Neural progenitor cell (in vitro differentiated cells): ENCODE measurements around the gene SRCIN1. TPM values are rescaled to one million over a fixed set of nuclear protein-coding genes. Genes with fewer than 3 reads are reported as not detected.

Experiments
- DNase-seq: peaks from one replicate; pipeline ENCODE4 v3.0.0-alpha.2; 2016; ENCODE audit warnings: low spot score
- H2AFZ ChIP-seq: fragments of 200-600 bp; sonication (generic); replicated peaks from 2 replicates; pipeline ENCODE4 v1.6.1; 2016; ENCODE audit warnings: antibody characterized with exemption
- H3F3A ChIP-seq: fragments of 200-600 bp; sonication (generic); 2 replicates; pipeline ENCODE4 v1.6.1; 2016; ENCODE audit warnings: antibody characterized with exemption, low read depth
- H3K27ac ChIP-seq: fragments of 200-600 bp; sonication (generic); 2 replicates; pipeline ENCODE4 v1.5.1; 2016; ENCODE audit warnings: mild to moderate bottlenecking
- H3K27me3 ChIP-seq: fragments of 200-600 bp; sonication (generic); 2 replicates; pipeline ENCODE4 v1.6.1; 2016; ENCODE audit warnings: mild to moderate bottlenecking, moderate library complexity
- H3K36me3 ChIP-seq: fragments of 200-600 bp; sonication (generic); 2 replicates; pipeline ENCODE4 v1.5.1; 2016
- H3K4me1 ChIP-seq: fragments of 200-600 bp; sonication (generic); 2 replicates; pipeline ENCODE4 v1.6.1; 2016; ENCODE audit warnings: mixed run types
- H3K4me2 ChIP-seq: fragments of 200-600 bp; sonication (generic); 2 replicates; pipeline ENCODE4 v1.6.1; 2016
- H3K4me3 ChIP-seq: fragments of 200-600 bp; sonication (generic); 2 replicates; pipeline ENCODE4 v1.5.1; 2016
- H3K79me2 ChIP-seq: fragments of 200-600 bp; sonication (generic); 2 replicates; pipeline ENCODE4 v1.6.1; 2016; ENCODE audit warnings: low read depth
- H3K9ac ChIP-seq: fragments of 200-600 bp; sonication (generic); 2 replicates; pipeline ENCODE4 v1.6.1; 2016
- H3K9me3 ChIP-seq: fragments of 200-600 bp; sonication (generic); 2 replicates; pipeline ENCODE4 v1.5.1; 2016; ENCODE audit warnings: low read depth
- H4K20me1 ChIP-seq: fragments of 200-600 bp; sonication (generic); 2 replicates; pipeline ENCODE4 v1.6.1; 2016; ENCODE audit warnings: low read depth
- H3K27ac Mint-ChIP-seq: 3 replicates; pipeline ENCODE4 v1.8.0; 2021; ENCODE audit warnings: mixed read lengths
- H3K27me3 Mint-ChIP-seq: 2 replicates; pipeline ENCODE4 v1.8.0; 2022; ENCODE audit warnings: low read depth, mild to moderate bottlenecking, inconsistent platforms, moderate library complexity, mixed read lengths; ENCODE audit not compliant: insufficient read depth
- H3K36me3 Mint-ChIP-seq: 3 replicates; pipeline ENCODE4 v1.8.0; 2021; ENCODE audit warnings: mixed read lengths
- H3K4me1 Mint-ChIP-seq: 3 replicates; pipeline ENCODE4 v1.8.0; 2021; ENCODE audit warnings: mixed read lengths
- H3K4me3 Mint-ChIP-seq: 3 replicates; pipeline ENCODE4 v1.8.0; 2021; ENCODE audit warnings: mild to moderate bottlenecking, moderate library complexity, mixed read lengths
- H3K9me3 Mint-ChIP-seq: 3 replicates; pipeline ENCODE4 v1.8.0; 2020; ENCODE audit warnings: mixed read lengths
- EZH2 ChIP-seq: fragments of 200-600 bp; sonication (generic); IDR thresholded peaks from 2 replicates; pipeline ENCODE4 v1.6.1; 2017; ENCODE audit warnings: antibody characterized with exemption, mild to moderate bottlenecking, moderate library complexity
- EZH2phosphoT487 ChIP-seq: fragments of 200-600 bp; sonication (generic); IDR thresholded peaks from 2 replicates; pipeline ENCODE4 v1.6.1; 2017; ENCODE audit warnings: antibody characterized with exemption
- total RNA-seq: library from RNA; depleted of rRNA; stranded (reverse); fragments of >200 nt; gene quantifications from 2 replicates; pipeline ENCODE4 v1.2.3, GENCODE V29; 2015; ENCODE audit warnings: low replicate concordance
- TF ChIP-seq, protein P1 (sequence below): fragments of 200-600 bp; sonication (generic); IDR thresholded peaks from 2 replicates; pipeline ENCODE4 v1.5.1; 2017; ENCODE audit warnings: antibody characterized with exemption, mild to moderate bottlenecking

The SRCIN1 gene
- total RNA-seq, 1 donor from 2014 or later = 3.8 TPM

DNA sequence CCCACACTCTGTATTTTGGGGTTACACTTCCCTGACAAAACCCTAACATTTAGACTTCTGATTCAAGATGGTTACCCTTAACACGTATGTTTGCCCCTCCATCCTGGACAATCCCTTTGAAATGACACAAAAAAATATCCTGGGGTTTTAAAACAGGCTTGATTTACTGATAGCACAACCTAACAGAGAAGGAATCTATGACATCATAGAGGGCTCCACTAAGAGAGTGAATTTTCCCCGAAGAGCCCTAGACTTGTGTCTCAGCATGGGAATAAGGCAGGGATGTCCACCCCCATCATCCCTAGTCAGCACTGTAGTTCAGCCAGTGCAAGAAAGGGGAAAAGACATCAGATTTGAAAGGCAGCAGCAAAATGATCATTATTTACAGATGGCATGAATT lies 15.8 kb upstream of the SRCIN1 start:
- H3K27ac Mint-ChIP-seq = no peak overlapping the region
- H3K9me3 Mint-ChIP-seq = no peaks in the 10 kb centered on the region
- H3K36me3 Mint-ChIP-seq = no peaks in the 10 kb centered on the region

DNA sequence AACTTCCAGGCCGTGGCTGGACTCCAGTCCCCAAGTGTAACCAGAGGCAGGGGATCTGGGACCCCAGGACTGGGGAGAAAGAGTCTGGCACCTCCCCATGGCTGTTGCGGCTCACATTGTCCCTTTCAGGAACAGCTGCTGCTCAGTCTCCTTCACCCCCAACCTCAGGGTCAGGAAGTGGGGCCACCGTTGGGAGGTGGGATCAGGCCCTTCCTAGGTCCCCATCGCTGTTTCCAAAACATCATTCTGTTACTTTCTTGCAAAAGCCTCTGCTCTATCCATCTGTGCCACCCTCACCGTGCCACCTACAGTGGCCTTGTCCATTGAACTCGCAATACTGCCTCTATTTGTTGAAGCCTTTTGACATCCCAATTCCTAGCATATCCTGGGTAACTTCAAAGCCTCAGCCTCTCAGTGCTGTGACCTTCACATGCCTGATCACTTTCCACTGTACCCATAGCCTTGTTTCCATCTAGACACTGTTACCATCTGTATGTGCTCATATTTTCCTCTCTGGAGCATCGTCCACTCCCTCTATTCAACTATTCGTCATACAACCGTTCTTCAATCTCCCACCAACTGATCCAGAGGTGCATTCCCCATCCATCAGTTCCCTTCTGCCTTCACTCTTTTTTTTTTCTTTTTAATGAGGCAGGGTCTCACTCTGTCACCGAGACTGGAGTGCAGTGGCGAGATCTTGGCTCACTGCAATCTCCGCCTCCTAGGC lies 15.0 kb upstream of the SRCIN1 start:
- Histone ChIP-seq H3K4me2 (no peak overlapping the region), H3K9ac (no peak overlapping the region), H3K4me3 (no peak overlapping the region), H3K79me2 (no peaks in the 10 kb centered on the region), H3K36me3 (no peaks in the 10 kb centered on the region), H3K9me3 (no peaks in the 10 kb centered on the region), H3K27ac (no peak overlapping the region), H3K4me1 (peaks cover 14% of the 10 kb centered on the region), H2AFZ (no peak overlapping the region), H3F3A (peaks cover 12% of the 10 kb centered on the region), H4K20me1 (no peaks in the 10 kb centered on the region), H3K27me3 (no peaks in the 10 kb centered on the region)
- Mint-ChIP-seq H3K27me3 (peaks cover 4% of the 10 kb centered on the region), H3K27ac (no peak overlapping the region), H3K9me3 (no peaks in the 10 kb centered on the region), H3K4me3 (no peak overlapping the region), H3K4me1 (peaks cover 9% of the 10 kb centered on the region), H3K36me3 (no peaks in the 10 kb centered on the region)
- no peak for TF ChIP-seq EZH2phosphoT487
- TF ChIP-seq, protein P1, sequence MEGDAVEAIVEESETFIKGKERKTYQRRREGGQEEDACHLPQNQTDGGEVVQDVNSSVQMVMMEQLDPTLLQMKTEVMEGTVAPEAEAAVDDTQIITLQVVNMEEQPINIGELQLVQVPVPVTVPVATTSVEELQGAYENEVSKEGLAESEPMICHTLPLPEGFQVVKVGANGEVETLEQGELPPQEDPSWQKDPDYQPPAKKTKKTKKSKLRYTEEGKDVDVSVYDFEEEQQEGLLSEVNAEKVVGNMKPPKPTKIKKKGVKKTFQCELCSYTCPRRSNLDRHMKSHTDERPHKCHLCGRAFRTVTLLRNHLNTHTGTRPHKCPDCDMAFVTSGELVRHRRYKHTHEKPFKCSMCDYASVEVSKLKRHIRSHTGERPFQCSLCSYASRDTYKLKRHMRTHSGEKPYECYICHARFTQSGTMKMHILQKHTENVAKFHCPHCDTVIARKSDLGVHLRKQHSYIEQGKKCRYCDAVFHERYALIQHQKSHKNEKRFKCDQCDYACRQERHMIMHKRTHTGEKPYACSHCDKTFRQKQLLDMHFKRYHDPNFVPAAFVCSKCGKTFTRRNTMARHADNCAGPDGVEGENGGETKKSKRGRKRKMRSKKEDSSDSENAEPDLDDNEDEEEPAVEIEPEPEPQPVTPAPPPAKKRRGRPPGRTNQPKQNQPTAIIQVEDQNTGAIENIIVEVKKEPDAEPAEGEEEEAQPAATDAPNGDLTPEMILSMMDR = no peak
- no peak for TF ChIP-seq EZH2
- no peak for DNase-seq

More for the DNA sequence above, 15.8 kb upstream of the SRCIN1 start:
- H3F3A ChIP-seq = peaks cover 7% of the 10 kb centered on the region
- no peaks in the 10 kb centered on the region for H3K79me2 ChIP-seq
- no peak for DNase-seq
- no peak overlapping the region for H2AFZ ChIP-seq
- no peak overlapping the region for H3K4me3 Mint-ChIP-seq
- H3K9ac ChIP-seq = no peak overlapping the region
- H3K27me3 ChIP-seq = no peaks in the 10 kb centered on the region
- H3K27ac ChIP-seq = no peak overlapping the region
- H3K27me3 Mint-ChIP-seq = peaks cover 2% of the 10 kb centered on the region
- H3K4me1 ChIP-seq = peaks cover 9% of the 10 kb centered on the region
- peaks cover 5% of the 10 kb centered on the region for H3K4me1 Mint-ChIP-seq
- H4K20me1 ChIP-seq = no peaks in the 10 kb centered on the region
- H3K36me3 ChIP-seq = no peaks in the 10 kb centered on the region
- no peaks in the 10 kb centered on the region for H3K9me3 ChIP-seq
- TF ChIP-seq EZH2phosphoT487 = no peak
- TF ChIP-seq, protein P1 = no peak
- TF ChIP-seq EZH2 = no peak
- H3K4me2 ChIP-seq = no peak overlapping the region
- H3K4me3 ChIP-seq = no peak overlapping the region

GRCh38 chr17:38619937-38620550 lies 14.3 kb upstream of the SRCIN1 start:
- Histone ChIP-seq H3K27ac (no peak overlapping the region), H4K20me1 (no peaks in the 10 kb centered on the region), H3K4me2 (no peak overlapping the region), H3K79me2 (no peaks in the 10 kb centered on the region), H2AFZ (no peak overlapping the region), H3K4me3 (no peak overlapping the region), H3K36me3 (no peaks in the 10 kb centered on the region), H3K9me3 (no peaks in the 10 kb centered on the region), H3F3A (peaks cover 12% of the 10 kb centered on the region), H3K27me3 (no peaks in the 10 kb centered on the region), H3K9ac (no peak overlapping the region), H3K4me1 (peaks cover 14% of the 10 kb centered on the region)
- peaks cover 7% of the 10 kb centered on the region for H3K27me3 Mint-ChIP-seq
- DNase-seq = no peak
- H3K4me3 Mint-ChIP-seq = no peak overlapping the region
- TF ChIP-seq EZH2 (no peak), EZH2phosphoT487 (no peak)
- TF ChIP-seq, protein P1 = no peak
- no peaks in the 10 kb centered on the region for H3K36me3 Mint-ChIP-seq
- no peaks in the 10 kb centered on the region for H3K9me3 Mint-ChIP-seq
- H3K27ac Mint-ChIP-seq = no peak overlapping the region
- peaks cover 9% of the 10 kb centered on the region for H3K4me1 Mint-ChIP-seq
